Measurements from ENCODE around the gene COIL.

DNA sequence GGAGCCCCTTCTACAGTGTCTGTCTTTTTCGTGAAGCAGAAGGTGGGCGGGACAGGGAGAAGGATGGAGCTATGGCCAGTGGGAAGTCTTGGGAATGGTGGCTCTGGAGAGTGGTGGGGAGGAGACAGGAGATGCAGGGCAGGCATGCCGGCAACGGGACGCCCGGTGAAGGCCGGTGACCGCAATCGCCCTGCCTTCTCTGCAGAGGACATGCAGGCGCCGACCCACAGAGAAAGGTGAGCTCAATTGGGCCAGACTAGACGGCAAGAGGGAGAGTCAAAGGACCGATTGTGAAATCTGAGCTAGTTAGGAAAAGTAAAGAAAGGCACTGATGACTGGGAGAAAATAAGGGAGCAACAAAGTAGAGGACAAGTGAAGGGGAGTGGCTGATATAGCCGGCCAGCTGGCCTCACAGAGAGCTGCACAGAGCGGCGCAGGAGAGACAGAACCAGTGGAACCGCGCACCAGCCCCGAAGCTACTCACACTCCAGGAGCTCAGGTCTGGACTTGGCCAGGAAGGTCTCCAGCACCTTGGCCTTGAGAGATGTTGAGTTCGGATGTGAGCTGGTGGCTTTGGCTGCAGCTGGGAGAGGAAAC is 65.9 kb downstream of the COIL start:
- TF ChIP-seq EZH2phosphoT487 (IDR thresholded peaks at IDR 0.05; ENCODE audit: insufficient read depth, low read depth) = no peak
- TF ChIP-seq EZH2 (IDR thresholded peaks at IDR 0.05; ENCODE audit: insufficient read depth, poor library complexity, severe bottlenecking) = no peak

Data from GM23248 (cell line).